NCI-H1105 treated with DMSO at 0.1 percent for 48 hours (cell line): ENCODE measurements around the gene DDC.
"Not testable (repeated sequence)": the region's sequence is repeated elsewhere in the genome, so short reads cannot be mapped to it uniquely, and the experiment has no call there.

ENCODE experiments used
- DNase-seq: peaks from one replicate; lab custom pipeline; 2025; lab: John Stamatoyannopoulos, UW

Gene DDC

DNA sequence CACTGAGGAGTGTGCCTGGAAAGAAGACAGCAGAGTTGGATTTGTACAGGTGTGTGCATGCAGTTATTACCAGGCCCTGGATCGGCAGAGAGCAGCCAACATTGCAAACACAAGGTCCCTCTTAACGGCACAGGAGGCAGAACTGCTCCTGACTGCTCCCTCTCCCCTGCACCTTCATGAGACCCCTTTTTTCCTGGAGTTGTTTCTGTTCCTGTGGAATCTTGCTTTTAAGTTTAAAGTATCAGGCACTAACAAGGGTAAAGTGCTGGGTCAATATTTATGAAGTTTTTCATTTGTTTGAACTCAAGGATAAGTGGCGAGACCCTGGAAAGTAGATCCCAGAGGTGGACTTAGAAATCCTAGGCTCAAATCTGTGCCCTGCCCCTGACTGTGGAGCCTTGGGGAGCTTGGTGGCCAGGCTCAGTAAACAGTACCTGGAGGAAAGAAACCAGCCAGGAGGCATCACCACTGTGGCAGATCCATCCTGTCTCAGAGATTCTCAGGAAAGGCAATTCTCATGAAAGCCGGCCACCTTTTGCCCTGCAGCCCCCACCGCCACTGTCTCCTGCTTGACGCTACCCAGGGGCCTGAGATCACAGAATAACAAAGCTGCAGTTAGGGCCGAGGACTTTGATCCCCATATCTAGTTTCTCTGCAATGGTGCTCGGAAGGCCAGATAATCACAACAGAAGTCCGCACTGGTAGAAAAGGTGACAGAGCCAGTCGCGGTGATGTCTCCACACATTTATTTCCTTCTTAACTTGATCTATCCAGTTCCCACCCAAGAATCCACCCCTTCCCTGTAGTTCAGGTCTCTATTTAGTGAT is 36.7 kb downstream of the DDC start:
- no peak for DNase-seq

DNA sequence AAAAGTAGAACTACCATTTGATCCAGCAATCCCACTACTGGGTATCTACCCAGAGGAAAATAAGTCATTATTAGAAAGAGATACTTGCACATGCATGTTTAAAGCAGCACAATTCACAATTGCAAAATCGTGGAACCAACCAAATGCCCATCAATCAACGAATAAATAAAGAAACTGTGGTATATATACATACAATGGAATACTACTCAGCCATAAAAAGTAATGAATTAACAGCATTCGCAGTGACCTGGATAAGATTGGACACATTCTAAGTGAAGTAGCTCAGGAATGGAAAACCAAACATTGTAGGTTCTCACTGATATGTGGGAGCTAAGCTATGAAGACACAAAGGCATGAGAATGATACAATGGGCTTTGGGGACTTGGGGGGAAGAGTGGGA is 45.9 kb downstream of the DDC start:
- not testable (repeated sequence) for DNase-seq

- DNase-seq, result no peak
Observed at GRCh38 chr7:50513166-50513871, 51.9 kb downstream of the DDC start.

DNA sequence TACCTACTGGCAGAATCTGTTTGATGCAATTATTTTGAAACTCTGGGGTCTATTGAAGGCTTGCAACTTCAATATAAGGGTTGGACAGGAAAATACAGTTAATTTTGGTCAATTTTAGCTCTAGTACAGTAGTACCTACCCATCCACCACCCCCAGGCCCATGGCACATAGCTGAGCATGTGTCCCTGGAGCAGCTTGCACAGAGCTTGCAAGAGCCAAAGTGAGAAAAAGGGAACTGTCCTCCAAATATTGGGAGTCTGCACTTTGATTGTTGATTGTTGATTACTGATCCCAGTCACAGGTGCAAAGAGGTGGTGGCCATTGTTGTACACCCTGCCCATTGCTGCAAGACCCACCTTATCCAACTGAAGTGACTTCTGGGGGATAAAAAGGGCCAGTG is 52.8 kb downstream of the DDC start:
- DNase-seq, result no peak

DNA sequence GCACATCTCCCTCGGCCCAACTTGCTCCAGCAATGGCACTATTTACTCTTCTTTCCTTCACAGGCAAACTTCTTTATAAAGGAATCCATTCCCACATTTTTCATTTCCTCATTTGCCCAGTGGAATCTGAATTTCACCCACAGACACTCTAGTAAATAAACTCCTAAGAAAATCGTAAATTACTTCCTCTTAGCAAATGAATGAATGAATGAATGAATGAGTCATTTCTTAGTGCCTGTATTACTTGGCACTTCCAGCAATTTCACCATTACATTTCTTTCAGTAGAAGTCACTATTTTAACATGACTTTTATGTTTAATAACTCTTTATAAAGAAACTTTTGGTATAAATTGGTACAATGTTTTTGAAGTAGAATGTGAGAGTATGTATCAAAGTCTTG is 55.7 kb downstream of the DDC start:
- no peak for DNase-seq

DNA sequence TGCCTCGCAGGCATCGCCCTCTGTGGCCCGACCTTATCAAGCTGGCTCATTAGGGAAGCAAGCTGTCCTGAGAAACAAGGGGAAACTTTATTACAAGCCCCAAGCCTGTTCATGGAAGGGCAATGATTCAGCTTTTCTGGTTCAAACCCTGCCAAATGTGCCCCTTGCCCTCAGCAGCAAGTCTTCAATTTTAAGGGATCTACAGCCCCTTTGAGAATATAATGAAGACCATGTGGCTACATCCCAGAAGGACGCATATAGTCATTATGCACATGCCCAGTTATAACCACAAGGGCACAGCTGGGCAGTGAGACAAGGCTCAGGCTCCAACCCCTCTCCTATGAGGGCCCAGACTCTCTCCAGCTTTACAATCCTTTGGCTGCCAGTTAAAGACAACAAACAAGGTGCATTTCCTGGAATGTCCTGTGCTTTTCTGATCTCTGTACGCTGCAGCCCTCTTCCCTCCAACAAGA is 56.7 kb downstream of the DDC start:
- no peak for DNase-seq

- DNase-seq, result no peak
Observed at GRCh38 chr7:50507898-50508470, 57.2 kb downstream of the DDC start.

GRCh38 chr7:50505553-50506210 is 59.5 kb downstream of the DDC start:
- DNase-seq, result no peak

GRCh38 chr7:50504646-50505546 is 60.3 kb downstream of the DDC start:
- no peak for DNase-seq

DNA sequence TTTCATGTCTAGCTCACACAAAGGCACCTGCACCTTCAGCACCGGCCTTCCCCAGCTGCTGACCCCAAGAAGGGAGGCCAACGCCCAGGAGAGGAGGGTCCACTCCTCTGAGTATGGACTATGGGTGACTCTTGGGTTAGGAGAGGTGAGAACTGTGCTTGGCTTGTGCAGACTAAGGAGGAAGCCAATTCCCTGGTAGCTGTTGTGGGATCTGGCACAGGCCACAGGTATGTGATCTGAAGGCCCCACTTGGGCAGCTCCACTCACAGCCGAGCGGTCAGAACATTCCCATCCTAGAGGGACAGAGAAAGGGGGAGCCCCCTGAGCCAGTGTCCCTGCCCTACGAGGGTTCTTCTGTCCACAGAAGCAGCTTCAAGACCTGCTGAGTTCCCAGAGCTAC is 62.3 kb downstream of the DDC start:
- DNase-seq, result no peak

DNA sequence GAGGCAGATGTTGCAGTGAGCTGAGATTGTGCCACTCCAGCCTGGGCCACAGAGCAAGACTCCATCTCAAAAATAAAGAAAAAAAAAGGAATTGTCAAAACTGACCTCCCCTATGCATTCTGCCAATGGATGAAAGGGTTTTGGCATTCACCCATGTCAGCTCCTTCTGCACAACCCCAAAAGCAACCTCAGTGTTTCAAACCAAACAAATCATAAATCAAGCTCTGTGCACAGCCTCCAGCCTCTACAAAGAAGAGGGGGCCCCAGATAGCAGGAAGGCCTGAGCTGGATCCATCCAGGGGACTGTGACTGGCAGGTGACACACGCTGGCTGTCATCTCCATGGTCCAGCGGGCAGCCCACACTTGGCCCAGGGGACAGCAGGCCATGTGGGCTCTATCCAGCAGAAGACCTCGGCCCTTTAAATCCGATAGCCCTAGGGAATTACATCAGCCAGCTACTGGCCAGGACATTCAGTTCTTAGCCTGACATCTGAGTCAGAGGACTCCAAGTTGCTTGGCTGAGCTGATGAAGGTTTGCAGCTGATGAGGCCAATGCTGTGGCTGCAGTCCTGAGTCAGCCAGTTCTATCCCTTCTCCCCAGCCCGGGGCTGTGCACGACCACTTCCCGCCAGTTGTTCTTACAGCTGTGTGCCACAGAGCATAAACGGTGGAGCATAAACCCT is 63.1 kb downstream of the DDC start:
- no peak for DNase-seq

GRCh38 chr7:50499092-50499491 is 66.1 kb downstream of the DDC start:
- DNase-seq, result no peak

DNA sequence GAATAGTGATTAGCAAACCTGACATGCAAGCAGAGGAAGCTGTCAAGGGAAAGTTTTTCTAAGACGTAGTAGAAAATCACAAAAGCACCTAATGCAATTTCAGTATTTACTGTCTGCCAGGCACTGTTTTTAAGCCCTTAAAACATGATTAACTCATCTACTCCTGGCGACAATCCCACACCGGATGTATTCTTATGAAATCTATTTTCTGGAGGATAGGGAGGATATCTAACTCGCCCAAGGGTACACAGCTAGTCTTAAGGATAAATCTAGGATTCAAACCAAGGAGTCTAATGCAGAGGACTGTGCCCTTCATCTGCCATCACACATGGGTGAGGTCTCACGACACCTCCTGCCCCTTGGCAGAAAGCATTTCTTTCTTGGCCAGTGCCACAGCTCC is 67.2 kb downstream of the DDC start:
- DNase-seq, result no peak

- DNase-seq, result no peak
Observed at GRCh38 chr7:50497068-50497642, 68.0 kb downstream of the DDC start.

DNA sequence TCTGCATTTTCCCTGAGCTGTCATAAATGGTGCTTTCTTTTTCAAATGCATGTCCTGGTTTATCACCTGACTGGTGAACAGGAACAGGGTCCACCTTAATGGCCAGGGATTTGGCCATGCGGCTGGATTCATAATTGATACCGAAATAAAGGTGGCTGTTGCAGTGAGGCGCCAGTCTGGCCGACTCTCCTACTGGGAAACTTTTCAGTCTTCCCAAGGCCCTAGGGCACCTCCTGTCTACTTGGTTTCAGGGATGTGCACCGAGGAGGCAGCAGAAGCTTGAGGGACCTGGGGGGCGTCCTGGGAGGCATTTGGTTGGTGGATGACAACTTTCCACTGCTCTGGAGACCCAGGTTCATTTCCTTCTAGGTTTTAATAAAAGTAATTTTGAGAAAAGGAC is 68.6 kb downstream of the DDC start:
- DNase-seq, result no peak

GRCh38 chr7:50495746-50496145 is 69.5 kb downstream of the DDC start:
- no peak for DNase-seq

DNA sequence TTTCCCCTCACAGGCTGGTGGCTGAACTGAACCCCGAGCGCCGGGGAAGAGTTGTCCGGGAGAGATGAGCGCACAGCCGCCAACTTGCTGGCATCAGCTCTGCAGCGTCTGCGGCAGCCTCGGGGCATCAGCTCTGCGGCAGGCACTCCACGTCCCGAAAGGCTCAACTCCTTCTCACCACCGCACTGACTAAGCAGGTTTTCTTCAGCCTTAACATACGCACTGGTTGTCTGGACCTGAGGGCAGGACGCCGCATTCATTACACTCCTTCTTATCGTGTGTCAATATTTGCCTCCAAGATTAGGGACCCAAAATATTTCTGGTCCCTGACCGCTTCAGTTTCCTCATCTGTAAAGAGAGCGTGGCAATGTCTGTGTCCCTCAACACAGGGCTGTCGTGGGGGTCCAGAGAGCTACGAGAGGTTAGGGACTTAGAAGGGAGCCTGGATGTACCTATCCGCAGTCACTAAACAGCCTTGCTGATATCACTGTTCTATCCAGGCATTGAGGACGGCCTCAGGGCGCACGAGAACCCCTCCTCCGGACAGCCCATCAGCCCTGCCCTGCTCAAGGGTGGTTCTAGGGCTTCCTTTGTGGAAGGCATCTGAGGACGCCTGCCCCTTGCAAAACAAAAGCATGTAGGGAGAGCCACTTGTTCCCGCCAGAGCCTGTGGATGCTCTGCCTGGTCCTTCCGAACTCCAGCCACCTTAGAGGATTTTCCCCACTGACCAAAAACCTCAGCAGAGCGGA is 72.3 kb downstream of the DDC start:
- no peak for DNase-seq

DNA sequence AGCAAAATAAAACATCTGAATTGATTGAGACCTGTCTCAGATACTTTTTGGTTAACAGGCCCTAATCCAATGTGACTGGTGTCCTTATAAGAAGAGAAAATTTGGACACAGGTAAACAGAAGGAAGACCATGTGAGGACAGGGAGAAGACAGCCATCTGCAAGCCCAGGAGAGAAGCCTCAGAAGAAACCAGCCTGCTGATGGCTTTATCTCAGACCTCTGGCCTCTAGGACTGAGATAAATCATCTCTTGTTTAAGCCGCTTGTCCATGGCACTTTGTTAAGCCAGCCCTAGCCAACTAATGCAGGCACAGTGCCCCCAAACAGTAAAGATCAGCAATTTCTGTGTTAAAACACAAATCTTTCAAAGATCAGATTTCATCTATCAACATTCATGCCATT is 73.3 kb downstream of the DDC start:
- no peak for DNase-seq

DNA sequence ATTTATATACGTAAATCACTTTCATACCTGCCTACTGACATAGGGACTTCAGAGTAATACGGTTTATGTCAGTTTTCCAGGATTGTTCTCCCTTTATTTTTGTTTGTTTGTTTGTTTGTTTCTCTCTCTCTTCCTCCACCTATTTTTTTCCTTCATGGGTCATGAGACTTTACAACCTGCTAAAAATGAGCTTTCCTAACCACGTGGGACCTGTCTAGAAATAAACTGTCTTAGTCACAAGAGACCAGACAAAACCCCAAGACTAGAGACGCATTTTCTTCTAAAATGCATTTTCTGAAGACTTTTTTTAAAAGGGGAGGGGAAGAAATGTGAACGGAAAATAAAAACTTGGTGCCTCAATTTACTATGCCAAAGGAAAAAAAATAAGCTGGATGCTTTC is 74.0 kb downstream of the DDC start:
- DNase-seq, result no peak

DNA sequence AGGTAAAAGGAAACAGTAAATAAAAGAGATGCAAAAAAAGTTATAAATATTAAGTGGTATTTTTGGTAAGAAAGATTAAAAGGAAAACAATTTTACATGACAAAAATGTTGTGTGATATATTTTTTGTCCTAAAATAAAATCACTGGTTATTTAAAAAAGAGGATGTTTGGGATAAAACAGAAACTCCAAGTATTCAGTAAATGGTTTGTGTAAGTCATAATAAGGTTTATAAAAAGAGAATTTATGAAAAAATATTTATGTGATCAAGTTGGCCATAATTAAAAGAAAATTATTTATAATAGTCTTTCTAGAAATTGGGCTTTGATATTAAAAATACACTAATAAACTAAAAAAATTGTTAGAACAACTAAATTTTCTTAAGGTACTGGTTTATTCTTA is 76.8 kb downstream of the DDC start:
- DNase-seq, result no peak
